Midbrain (tissue), 1 donor: ENCODE measurements around the gene VPS33B.

Experiments used
- DNase-seq: peaks from one replicate; lab custom pipeline; 2025; lab: John Stamatoyannopoulos, UW

Gene VPS33B

DNA sequence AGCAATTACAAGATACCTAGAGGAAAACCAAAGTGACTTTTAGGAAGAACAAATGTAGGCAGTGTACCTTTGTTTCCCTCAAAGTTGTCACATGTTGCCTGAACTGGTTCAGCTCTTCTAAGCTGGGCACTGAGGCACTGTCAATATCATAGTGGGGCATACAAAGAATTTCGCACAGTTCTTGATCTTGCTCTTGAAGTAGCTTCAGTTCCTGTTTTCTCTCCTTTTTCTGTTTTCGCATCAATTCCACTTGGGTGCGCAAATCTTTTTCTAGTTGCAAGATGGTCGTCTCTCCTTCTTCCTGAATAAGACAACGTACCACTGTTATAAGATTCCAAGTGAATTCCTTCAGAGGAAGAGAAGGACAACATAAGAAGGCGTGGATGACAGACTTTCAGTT, 40.7 kb downstream of the VPS33B start:
- no peak for DNase-seq

DNA sequence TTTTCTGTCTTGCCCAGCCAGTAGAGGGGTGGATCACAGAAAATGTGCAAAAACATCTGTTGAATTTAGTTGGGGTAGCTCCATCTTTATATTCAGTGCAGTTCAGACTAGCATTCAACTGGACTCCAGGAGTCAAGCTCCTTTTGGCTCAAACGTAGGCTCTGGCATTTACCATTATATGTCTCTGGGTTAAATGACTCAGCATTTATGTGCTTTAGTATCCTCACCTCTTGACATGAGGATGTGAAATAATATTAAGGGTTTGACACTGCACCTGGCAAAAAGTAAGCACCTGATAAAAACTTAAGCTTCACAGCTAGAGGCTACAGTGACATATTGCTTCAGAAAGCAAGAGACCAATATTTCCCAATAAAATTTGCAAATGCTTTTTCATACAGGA, 42.8 kb downstream of the VPS33B start:
- no peak for DNase-seq

DNA sequence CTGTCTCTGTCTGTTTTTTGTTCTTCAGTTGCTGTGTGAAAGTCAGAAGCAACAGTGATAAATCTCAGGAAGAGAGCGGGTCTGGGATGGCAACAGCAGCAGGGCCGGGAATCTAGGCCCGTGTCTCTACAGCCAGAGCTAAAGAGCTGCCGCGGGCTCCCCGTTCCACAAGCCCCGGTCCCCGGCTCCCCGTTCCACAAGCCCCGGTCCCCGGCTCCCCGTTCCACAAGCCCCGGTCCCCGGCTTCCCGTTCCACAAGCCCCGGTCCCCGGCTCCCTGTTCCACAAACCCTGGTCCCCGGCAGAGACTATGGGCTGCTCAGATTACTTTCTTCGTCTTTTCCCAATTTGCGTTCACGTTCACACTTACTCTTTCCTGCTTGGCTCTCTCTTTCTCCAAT, 48.2 kb downstream of the VPS33B start:
- DNase-seq: no peak

DNA sequence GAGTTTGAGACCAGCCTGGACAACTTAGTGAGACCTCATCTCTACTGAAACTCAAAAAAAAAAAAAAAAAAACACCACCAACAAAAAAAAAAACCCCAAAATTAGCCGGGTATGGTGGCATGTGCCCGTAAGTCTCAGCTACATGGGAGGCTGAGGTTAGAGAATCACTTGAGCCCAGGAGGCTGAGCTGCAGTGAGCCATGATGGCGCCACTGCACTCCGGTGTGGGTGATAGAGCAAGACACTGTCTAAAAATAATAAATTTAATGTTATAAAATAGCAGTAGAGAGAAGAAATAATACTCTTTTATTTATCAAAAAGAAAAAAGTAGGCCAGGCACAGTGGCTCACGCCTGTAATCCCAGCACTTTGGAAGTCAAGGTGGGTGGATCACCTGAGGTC, 50.3 kb downstream of the VPS33B start:
- no peak for DNase-seq

DNA sequence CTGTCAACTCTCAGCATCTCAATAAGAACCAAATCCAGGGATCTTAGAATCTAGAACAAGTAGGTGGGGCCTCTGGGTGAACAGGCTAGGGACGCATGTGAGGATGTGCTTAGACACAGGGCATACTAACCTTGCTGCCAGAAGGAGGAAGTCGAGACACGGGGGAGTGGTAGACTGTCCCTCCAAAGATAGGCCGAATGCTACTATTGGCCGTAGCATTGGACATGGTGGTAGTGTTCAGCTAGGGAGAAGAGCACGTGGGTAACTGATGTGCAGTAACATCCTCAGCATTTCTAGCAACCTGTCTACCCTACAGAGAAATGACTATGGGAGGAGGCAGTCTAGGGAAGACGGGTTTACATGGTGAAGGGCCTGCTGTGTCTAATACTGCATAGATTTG, 52.1 kb downstream of the VPS33B start:
- no peak for DNase-seq

DNA sequence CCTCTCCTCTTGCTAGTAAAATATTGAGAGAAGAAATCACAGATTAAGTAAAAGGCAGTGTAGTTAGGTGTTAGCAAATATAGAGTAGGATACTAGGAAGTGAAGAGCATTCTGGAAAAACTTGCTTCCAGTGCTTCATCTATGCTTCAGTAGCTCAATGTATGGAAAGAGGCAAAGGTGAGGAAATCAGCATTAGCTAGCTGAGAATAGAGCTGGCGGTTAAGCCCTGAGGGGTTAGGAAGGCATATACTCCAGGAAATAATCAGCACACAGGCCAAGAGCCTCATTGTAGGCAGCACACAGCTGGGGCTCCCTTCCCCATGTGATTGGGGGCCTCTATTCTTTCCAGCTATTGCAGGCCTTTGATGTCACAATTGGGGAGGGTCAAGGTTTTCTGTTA, 54.0 kb downstream of the VPS33B start:
- DNase-seq: no peak

GRCh38 chr15:90967206-90967605, 55.2 kb downstream of the VPS33B start:
- no peak for DNase-seq

GRCh38 chr15:90966262-90966661, 56.1 kb downstream of the VPS33B start:
- no peak for DNase-seq

- no peak for DNase-seq
Observed at GRCh38 chr15:90962021-90962420, 60.4 kb downstream of the VPS33B start.

- no peak for DNase-seq
Observed at GRCh38 chr15:90960298-90961091, 61.9 kb downstream of the VPS33B start.

DNA sequence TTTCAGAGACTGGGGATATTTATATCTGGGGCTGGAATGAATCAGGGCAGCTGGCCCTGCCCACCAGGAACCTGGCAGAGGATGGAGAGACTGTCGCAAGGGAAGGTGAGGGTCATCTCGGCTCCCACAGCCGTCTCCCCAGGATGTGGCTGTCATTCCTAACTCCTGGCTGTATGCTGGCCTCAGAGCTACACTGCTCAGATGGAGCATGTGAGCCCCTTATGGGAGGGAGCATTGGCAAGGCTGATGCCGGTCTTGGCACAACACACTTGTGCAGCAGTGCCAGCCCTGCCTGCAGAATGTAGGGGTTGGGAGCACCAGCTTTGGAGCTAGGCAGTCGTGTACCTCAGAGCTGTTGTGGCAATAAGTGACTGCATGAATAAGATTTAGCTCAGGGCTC, 62.5 kb downstream of the VPS33B start:
- DNase-seq: peak; percentile 53

DNA sequence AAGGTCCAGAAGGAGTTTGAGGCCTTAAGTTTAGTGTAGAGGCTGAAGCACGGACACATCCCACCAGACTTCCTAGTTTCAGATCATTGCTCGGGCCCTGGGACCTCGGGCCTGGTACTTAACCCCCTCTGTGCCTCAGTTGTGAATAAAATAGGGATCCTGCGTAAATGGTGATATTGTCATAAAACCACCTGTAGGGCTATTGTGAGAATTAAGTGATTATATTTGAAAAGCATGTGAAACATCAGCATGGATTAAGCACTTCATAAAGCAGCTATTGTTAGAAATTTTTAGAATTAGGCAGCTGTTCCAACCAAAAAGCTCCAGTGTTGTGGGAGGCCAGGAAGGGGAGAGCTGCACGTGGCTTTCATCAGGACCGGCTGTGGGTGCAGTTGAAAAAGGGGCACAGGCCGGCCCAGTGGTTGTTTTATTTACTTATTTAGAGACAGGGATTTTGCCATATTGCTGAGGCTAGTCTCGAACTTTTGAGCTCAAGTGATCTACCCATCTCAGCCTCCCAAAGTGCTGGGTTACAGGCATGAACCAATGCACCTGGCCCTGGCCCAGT, 63.3 kb downstream of the VPS33B start:
- no peak for DNase-seq

- DNase-seq: no peak
Observed at GRCh38 chr15:90957791-90958190, 64.6 kb downstream of the VPS33B start.

- peak; percentile 42 for DNase-seq
Observed at GRCh38 chr15:90957031-90957790, 65.2 kb downstream of the VPS33B start.

DNA sequence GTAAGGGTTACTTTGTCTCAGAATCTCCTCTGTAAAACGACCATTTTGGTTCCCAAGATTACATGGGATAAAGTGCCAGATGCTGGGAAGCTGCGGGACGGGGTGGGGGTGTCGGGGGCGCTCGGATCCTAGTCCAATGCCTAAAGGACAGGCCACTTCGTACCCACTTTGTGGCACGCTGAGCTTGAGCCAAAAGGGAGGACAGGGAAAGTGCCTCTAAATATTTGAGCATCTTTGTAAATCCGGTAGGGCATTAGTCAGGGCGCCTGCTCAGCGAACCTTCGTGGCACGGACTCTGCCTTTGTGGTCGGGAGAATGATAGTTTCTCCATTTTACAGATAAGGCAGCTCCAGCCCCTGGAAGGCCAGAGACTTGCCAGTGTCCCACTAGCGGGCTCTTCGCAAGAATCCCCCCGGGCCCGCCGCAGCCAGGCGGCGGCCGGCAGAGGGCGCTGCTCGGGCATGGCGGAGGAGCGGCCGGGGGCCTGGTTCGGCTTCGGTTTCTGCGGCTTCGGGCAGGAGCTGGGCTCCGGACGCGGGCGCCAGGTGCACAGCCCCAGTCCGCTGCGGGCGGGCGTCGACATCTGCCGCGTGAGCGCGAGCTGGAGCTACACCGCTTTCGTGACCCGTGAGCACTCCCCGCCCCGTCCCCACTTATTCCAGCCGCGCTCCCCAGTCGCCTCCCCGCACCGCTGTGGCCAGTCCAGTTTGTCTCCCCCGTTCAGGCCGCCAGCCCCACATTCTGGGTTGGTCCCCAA, 65.9 kb downstream of the VPS33B start:
- DNase-seq: peak; percentile 73

DNA sequence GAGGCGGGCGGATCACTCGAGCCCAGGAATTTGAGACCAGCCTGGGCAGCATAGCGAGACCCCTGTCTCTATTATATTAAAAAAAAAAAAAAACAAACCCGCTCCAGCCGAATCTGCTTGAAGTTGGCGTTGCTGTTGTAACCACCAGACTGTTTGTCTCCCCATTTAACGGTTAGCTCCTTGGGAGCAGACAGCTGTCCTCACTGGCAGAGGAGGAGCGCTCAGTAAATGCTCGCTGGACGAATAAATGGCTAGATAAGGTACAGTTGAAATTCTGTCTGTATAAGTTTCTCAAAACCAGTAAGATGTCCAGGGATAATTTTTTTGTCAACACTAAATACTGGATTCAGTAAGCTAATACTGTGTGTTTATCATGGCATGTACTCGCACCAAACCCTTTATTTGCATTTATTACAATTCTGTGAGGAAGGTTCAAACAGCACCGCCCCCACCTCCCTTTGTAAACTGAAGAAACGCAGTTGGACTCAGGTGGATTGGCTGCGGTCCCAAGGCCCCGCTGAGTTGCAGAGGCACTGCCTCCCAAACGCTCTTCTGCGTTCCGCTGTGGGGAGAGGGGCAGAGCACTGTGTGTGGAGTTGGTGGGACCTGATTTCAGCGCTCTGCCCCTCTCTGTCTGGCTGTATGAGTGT, 66.6 kb downstream of the VPS33B start:
- DNase-seq: no peak

DNA sequence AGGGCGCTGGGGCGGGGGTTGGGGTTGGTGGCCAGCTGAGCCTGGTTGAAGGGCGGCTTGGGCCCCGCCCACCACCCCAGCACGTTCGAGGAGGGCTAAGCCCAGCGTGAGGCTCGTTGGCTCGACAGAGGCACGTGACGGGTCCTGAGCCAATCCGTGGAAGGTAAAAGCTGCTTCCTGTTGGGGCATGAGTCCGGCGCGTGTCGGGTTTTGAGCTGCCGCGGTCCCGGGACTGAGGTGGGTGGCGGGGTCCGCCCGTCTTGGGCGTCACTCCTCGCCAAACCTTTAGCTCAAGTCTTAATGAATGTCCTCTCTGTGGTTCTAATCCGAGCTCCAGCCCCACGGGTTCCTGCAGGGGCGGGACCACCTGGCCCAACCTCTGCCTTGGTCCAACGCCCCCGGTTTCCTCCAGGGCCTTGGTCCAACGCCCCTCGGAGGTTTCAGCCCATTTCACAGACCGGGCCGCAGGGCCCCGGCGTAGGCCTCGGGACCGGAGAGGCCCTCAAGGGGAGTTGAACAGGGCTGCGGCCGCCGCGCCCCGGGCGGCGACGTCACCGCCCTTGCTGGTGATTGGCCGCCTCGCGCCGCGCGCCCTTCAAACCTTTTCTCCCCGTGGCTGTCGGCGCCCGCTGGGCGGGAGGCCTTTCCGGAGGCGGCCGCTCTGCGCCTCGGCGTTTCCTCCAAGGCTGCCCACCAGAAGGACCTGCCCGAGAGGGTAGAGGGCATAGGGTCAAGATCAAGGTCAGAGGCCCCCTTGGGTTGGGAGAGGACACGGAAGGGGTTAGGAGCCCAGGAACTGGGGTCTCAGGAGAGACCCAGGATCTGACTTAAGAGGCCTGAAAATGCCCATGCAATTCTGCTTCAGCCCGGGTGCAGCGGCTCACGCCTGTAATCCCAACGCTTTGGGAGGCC, 67.4 kb downstream of the VPS33B start, which contains the start of gene RCCD1:
TSS of gene RCCD1 (plus strand) at position 173 of the 912 bp plus-strand sequence. CDS start 1,851 bp downstream, outside the sequence.
- DNase-seq: peak; percentile 94

- no peak for DNase-seq
Observed at GRCh38 chr15:90953947-90954711, 68.3 kb downstream of the VPS33B start.

DNA sequence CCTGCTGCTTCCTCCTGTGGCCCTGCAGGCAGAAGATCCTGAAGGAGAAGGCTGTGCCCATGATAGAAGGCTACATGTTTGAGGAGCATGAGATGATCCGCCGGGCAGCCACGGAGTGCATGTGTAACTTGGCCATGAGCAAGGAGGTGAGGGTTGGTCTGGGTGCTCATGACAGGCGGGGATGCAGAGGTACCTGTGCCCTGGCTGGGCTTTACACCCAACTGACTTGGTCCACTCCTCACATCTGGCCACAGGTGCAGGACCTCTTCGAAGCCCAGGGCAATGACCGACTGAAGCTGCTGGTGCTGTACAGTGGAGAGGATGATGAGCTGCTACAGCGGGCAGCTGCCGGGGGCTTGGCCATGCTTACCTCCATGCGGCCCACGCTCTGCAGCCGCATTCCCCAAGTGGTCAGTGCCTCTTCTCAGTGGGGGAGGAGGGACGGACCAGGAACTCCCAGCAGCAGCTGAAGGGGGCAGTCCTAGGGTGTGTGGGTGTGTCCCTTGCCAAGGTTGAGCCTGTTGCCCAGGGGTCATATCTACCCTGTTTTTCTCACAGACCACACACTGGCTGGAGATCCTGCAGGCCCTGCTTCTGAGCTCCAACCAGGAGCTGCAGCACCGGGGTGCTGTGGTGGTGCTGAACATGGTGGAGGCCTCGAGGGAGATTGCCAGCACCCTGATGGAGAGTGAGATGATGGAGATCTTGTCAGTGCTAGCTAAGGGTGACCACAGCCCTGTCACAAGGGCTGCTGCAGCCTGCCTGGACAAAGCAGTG, 69.3 kb downstream of the VPS33B start:
- DNase-seq: no peak
